ENCODE data around the gene TRIM56.

- TF ChIP-seq, protein P1, sequence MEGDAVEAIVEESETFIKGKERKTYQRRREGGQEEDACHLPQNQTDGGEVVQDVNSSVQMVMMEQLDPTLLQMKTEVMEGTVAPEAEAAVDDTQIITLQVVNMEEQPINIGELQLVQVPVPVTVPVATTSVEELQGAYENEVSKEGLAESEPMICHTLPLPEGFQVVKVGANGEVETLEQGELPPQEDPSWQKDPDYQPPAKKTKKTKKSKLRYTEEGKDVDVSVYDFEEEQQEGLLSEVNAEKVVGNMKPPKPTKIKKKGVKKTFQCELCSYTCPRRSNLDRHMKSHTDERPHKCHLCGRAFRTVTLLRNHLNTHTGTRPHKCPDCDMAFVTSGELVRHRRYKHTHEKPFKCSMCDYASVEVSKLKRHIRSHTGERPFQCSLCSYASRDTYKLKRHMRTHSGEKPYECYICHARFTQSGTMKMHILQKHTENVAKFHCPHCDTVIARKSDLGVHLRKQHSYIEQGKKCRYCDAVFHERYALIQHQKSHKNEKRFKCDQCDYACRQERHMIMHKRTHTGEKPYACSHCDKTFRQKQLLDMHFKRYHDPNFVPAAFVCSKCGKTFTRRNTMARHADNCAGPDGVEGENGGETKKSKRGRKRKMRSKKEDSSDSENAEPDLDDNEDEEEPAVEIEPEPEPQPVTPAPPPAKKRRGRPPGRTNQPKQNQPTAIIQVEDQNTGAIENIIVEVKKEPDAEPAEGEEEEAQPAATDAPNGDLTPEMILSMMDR (IDR thresholded peaks at IDR 0.05; ENCODE audit: low read length), result no peak
- no peak for TF ChIP-seq EZH2phosphoT487 (IDR thresholded peaks at IDR 0.05; ENCODE audit: low read length)
These were observed 40.8 kb downstream of the TRIM56 start for GRCh38 chr7:101125989-101126650.
